Measurements from ENCODE around the gene CCDC178.

Gene CCDC178

DNA sequence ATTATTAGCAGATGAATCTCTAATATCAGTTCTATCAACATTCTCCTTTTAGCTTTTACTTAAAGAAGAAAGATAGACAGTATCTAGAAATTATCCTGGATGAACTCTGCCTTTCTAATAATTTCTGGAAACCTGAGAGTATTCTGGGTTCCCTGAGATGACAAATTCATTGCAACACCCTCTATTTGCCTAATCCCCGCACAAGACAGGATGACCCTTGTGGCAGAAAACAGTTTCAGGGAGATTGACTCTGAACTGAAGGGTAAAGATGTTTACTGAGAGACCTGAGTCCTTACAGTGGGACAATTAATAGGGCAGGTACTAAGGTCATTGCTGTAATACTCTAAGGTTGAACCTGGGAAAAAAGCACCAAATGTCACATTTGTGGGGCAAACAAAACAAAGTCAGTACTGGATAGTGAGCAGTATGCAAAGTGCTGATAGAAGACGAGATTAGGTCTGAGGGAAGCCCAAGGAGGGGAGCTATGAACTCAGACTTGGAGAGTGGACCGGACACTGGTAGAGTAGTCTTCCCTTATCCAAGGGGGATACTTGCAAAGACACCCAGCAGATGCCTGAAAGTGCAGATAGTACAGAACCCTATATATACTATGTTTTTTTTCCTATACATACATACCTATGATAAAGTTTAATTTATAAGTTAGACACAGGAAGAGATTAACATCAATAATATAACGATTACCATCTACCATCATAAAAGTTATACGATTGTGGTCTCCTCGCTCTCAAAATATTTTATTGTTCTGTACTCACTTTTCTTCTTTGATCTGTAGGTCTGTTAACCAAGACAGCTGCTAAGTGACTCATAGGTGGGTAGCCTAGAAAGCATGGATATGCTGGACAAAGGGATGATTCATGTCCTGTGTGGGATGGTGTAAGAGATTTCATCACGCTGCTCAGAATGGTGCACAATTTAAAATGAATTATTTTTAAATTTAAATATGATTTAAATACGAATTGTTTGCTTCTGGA, 519.4 kb downstream of the CCDC178 start:
- DNase-seq (ENCODE audit: low spot score): peak; percentile 61
- H3K4me3 ChIP-seq (ENCODE audit: severe bottlenecking): no peak overlapping the region

DNA sequence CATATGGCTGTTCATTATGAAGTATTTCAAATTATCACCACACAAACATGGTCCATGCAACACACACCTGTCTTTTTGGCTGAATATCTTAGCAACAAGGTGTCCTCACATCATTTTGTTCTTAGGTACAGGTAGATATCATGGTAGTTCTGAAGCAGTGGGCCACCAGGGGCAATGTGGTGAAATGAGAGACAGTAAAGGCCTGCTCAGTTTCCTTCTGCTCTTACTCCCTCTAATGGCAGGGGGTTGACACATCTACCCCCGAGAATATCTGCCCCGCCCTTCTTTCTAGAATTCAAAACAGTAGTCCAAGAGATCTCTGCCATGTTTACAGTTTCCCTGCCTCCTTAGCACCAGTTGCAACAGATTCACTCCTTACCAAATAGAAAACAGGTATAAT, 520.7 kb downstream of the CCDC178 start:
- H3K27me3 ChIP-seq (ENCODE audit: insufficient read depth, poor library complexity, severe bottlenecking): peaks cover 4% of the 10 kb centered on the region
- TF ChIP-seq CTCF (IDR thresholded peaks at IDR 0.05; ENCODE audit: poor library complexity, severe bottlenecking): peak; percentile 44
- H3K27ac ChIP-seq (ENCODE audit: poor library complexity, severe bottlenecking): no peak overlapping the region
- DNase-seq (ENCODE audit: low spot score) (no peak), ATAC-seq (ENCODE audit: low read depth) (peak; percentile 53; the same call in 2 of the 3 replicates)
- peaks cover 20% of the 10 kb centered on the region for H3K4me1 ChIP-seq (ENCODE audit: insufficient read depth, poor library complexity, severe bottlenecking)
- no peaks in the 10 kb centered on the region for H3K9me3 ChIP-seq (ENCODE audit: severe bottlenecking)
- no peak overlapping the region for H3K4me3 ChIP-seq (ENCODE audit: severe bottlenecking)
- no peaks in the 10 kb centered on the region for H3K36me3 ChIP-seq (ENCODE audit: low read depth)

More for the DNA sequence above, 519.4 kb downstream of the CCDC178 start:
- no peak for TF ChIP-seq CTCF (IDR thresholded peaks at IDR 0.05; ENCODE audit: poor library complexity, severe bottlenecking)
- peak overlapping the region; percentile 36 for H3K27ac ChIP-seq (ENCODE audit: poor library complexity, severe bottlenecking)
- peak; percentile 98 for ATAC-seq (ENCODE audit: low read depth)
- peaks cover 20% of the 10 kb centered on the region for H3K4me1 ChIP-seq (ENCODE audit: insufficient read depth, poor library complexity, severe bottlenecking)
- H3K9me3 ChIP-seq (ENCODE audit: severe bottlenecking): no peaks in the 10 kb centered on the region
- no peaks in the 10 kb centered on the region for H3K36me3 ChIP-seq (ENCODE audit: low read depth)
- H3K27me3 ChIP-seq (ENCODE audit: insufficient read depth, poor library complexity, severe bottlenecking): peaks cover 4% of the 10 kb centered on the region

GRCh38 chr18:32918692-32919250, 521.8 kb downstream of the CCDC178 start:
- no peaks in the 10 kb centered on the region for H3K36me3 ChIP-seq (ENCODE audit: low read depth)
- H3K27ac ChIP-seq (ENCODE audit: poor library complexity, severe bottlenecking): no peak overlapping the region
- DNase-seq (ENCODE audit: low spot score) (no peak), ATAC-seq (ENCODE audit: low read depth) (no peak)
- TF ChIP-seq CTCF (IDR thresholded peaks at IDR 0.05; ENCODE audit: poor library complexity, severe bottlenecking): no peak
- no peak overlapping the region for H3K4me3 ChIP-seq (ENCODE audit: severe bottlenecking)
- no peaks in the 10 kb centered on the region for H3K9me3 ChIP-seq (ENCODE audit: severe bottlenecking)
- peaks cover 4% of the 10 kb centered on the region for H3K27me3 ChIP-seq (ENCODE audit: insufficient read depth, poor library complexity, severe bottlenecking)
- H3K4me1 ChIP-seq (ENCODE audit: insufficient read depth, poor library complexity, severe bottlenecking): peaks cover 20% of the 10 kb centered on the region

DNA sequence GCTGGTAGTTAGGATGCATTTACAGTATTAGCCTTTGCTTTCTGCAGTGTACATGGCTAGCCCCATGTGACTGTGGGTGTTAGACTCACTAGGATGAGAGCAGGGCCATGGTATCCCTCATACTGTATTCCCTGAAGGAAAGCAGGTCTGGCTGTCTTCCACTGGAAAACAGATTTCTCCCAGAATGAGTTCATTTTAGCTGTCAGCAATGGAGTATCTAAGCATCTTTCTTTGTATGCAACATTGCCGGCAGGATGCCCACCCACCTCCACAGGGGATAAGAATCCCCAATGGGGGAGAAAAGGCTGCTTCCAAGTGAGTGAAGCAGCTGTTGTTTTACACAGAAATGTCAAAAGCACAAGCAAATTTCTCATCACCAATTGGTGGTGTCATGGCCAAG, 525.0 kb downstream of the CCDC178 start:
- TF ChIP-seq CTCF (IDR thresholded peaks at IDR 0.05; ENCODE audit: poor library complexity, severe bottlenecking): no peak
- Histone ChIP-seq H3K27me3 (ENCODE audit: insufficient read depth, poor library complexity, severe bottlenecking) (peaks cover 4% of the 10 kb centered on the region), H3K4me1 (ENCODE audit: insufficient read depth, poor library complexity, severe bottlenecking) (peaks cover 23% of the 10 kb centered on the region)

More for the DNA sequence above, 525.0 kb downstream of the CCDC178 start:
- H3K4me3 ChIP-seq (ENCODE audit: severe bottlenecking): no peak overlapping the region
- ATAC-seq (ENCODE audit: low read depth): no peak
- no peak overlapping the region for H3K27ac ChIP-seq (ENCODE audit: poor library complexity, severe bottlenecking)
- no peaks in the 10 kb centered on the region for H3K36me3 ChIP-seq (ENCODE audit: low read depth)
- H3K9me3 ChIP-seq (ENCODE audit: severe bottlenecking): no peaks in the 10 kb centered on the region
- no peak for DNase-seq (ENCODE audit: low spot score)
